22Rv1 (cell line): ENCODE measurements around the gene IMMP2L.

Experiments used
- CTCF ChIP-seq: fragments of 450-650 bp; IDR thresholded peaks from 2 replicates; pipeline ENCODE4 v1.5.1; 2017; ENCODE audit warnings: mild to moderate bottlenecking
- ZFX ChIP-seq: fragments of 450-650 bp; IDR thresholded peaks from 2 replicates; pipeline ENCODE4 v1.6.1; 2017; ENCODE audit warnings: antibody characterized with exemption, borderline replicate concordance

GRCh38 chr7:110675383-110676103 lies 886.7 kb downstream of the IMMP2L start:
- TF ChIP-seq CTCF (no peak), ZFX (no peak)
